Muscle layer of colon (tissue), 2 donors: ENCODE results near the gene DLG5.

Source experiments
- H3K27ac ChIP-seq: one replicate; pipeline ENCODE4 v1.7.0; 2013; ENCODE audit warnings: low read depth, mild to moderate bottlenecking, low read length, moderate library complexity
- H3K27me3 ChIP-seq, 2 donors: one replicate each; pipeline ENCODE4 v1.7.0; 2013; ENCODE audit warnings: low read length in 2 of 2, mild to moderate bottlenecking in 2 of 2; ENCODE audit not compliant: insufficient read depth in 2 of 2, control insufficient read depth in 1 of 2
- H3K36me3 ChIP-seq: one replicate; pipeline ENCODE4 v1.7.0; 2013; ENCODE audit warnings: mild to moderate bottlenecking, low read length; ENCODE audit not compliant: insufficient read depth
- H3K4me1 ChIP-seq: one replicate; pipeline ENCODE4 v1.7.0; 2013; ENCODE audit warnings: mild to moderate bottlenecking, low read length; ENCODE audit not compliant: insufficient read depth
- H3K4me3 ChIP-seq, 2 donors: one replicate each; pipeline ENCODE4 v1.7.0; 2013; ENCODE audit warnings: low read length in 2 of 2, low read depth in 1 of 2, mild to moderate bottlenecking in 1 of 2, moderate library complexity in 1 of 2
- H3K9ac ChIP-seq: one replicate; pipeline ENCODE4 v1.7.0; 2013; ENCODE audit warnings: low read length
- H3K9me3 ChIP-seq: one replicate; pipeline ENCODE4 v1.7.0; 2013; ENCODE audit warnings: mild to moderate bottlenecking, low read length
- donor health status: abdominal sarcoma.
- donor health status: Adenocarcinoma of cecum.

The DLG5 gene

GRCh38 chr10:77872151-77872946, 54.2 kb downstream of the DLG5 start:
- peaks cover 79% of the 10 kb centered on the region for H3K4me1 ChIP-seq
- H3K9me3 ChIP-seq, result no peaks in the 10 kb centered on the region
- no peak overlapping the region for H3K4me3 ChIP-seq
- no peaks in the 10 kb centered on the region for H3K27me3 ChIP-seq
- peak overlapping the region; percentile 92 for H3K27ac ChIP-seq
- H3K9ac ChIP-seq, result peak overlapping the region; percentile 19
- peaks cover 14% of the 10 kb centered on the region for H3K36me3 ChIP-seq

GRCh38 chr10:77869626-77870420, 56.7 kb downstream of the DLG5 start:
- peak overlapping the region; percentile 47 for H3K27ac ChIP-seq
- no peaks in the 10 kb centered on the region for H3K27me3 ChIP-seq
- H3K4me3 ChIP-seq, result no peak overlapping the region
- no peaks in the 10 kb centered on the region for H3K9me3 ChIP-seq
- peaks cover 23% of the 10 kb centered on the region for H3K36me3 ChIP-seq
- peaks cover 82% of the 10 kb centered on the region for H3K4me1 ChIP-seq
- H3K9ac ChIP-seq, result no peak overlapping the region

- peak overlapping the region; percentile 47 for H3K27ac ChIP-seq
- no peaks in the 10 kb centered on the region for H3K27me3 ChIP-seq
- no peaks in the 10 kb centered on the region for H3K9me3 ChIP-seq
- peaks cover 79% of the 10 kb centered on the region for H3K4me1 ChIP-seq
- H3K36me3 ChIP-seq, result peaks cover 23% of the 10 kb centered on the region
- H3K4me3 ChIP-seq, result no peak overlapping the region
- no peak overlapping the region for H3K9ac ChIP-seq
These were observed 58.0 kb downstream of the DLG5 start for GRCh38 chr10:77868523-77868922.

- Histone ChIP-seq H3K27me3 (no peaks in the 10 kb centered on the region), H3K4me1 (peaks cover 69% of the 10 kb centered on the region), H3K9ac (no peak overlapping the region), H3K4me3 (no peak overlapping the region), H3K36me3 (peaks cover 23% of the 10 kb centered on the region), H3K27ac (peak overlapping the region; percentile 3), H3K9me3 (no peaks in the 10 kb centered on the region)
These were observed 59.3 kb downstream of the DLG5 start for GRCh38 chr10:77867124-77867719.

- Histone ChIP-seq H3K27me3 (no peaks in the 10 kb centered on the region), H3K9ac (no peak overlapping the region), H3K36me3 (peaks cover 23% of the 10 kb centered on the region), H3K4me1 (peaks cover 66% of the 10 kb centered on the region), H3K9me3 (no peaks in the 10 kb centered on the region), H3K27ac (no peak overlapping the region), H3K4me3 (no peak overlapping the region)
These were observed 60.0 kb downstream of the DLG5 start for GRCh38 chr10:77866598-77866997.

GRCh38 chr10:77865580-77866324, 60.8 kb downstream of the DLG5 start:
- no peaks in the 10 kb centered on the region for H3K9me3 ChIP-seq
- H3K4me3 ChIP-seq, result no peak overlapping the region
- H3K36me3 ChIP-seq, result peaks cover 23% of the 10 kb centered on the region
- H3K4me1 ChIP-seq, result peaks cover 65% of the 10 kb centered on the region
- H3K27ac ChIP-seq, result peak overlapping the region; percentile 6
- peak overlapping the region; percentile 24 for H3K9ac ChIP-seq
- no peaks in the 10 kb centered on the region for H3K27me3 ChIP-seq

GRCh38 chr10:77864151-77864851, 62.3 kb downstream of the DLG5 start:
- Histone ChIP-seq H3K9ac (no peak overlapping the region), H3K4me3 (no peak overlapping the region), H3K36me3 (peaks cover 23% of the 10 kb centered on the region), H3K27me3 (no peaks in the 10 kb centered on the region), H3K27ac (peak overlapping the region; percentile 4), H3K9me3 (no peaks in the 10 kb centered on the region), H3K4me1 (peaks cover 50% of the 10 kb centered on the region)

GRCh38 chr10:77863446-77863845, 63.1 kb downstream of the DLG5 start:
- Histone ChIP-seq H3K9me3 (no peaks in the 10 kb centered on the region), H3K27me3 (no peaks in the 10 kb centered on the region), H3K4me1 (peaks cover 42% of the 10 kb centered on the region), H3K27ac (peak overlapping the region; percentile 4), H3K9ac (no peak overlapping the region), H3K36me3 (peaks cover 19% of the 10 kb centered on the region), H3K4me3 (no peak overlapping the region)

GRCh38 chr10:77862595-77862994, 64.0 kb downstream of the DLG5 start:
- Histone ChIP-seq H3K27me3 (no peaks in the 10 kb centered on the region), H3K4me1 (peaks cover 38% of the 10 kb centered on the region), H3K27ac (no peak overlapping the region), H3K9ac (no peak overlapping the region), H3K36me3 (peaks cover 14% of the 10 kb centered on the region), H3K4me3 (no peak overlapping the region), H3K9me3 (no peaks in the 10 kb centered on the region)

GRCh38 chr10:77861366-77861765, 65.2 kb downstream of the DLG5 start:
- no peaks in the 10 kb centered on the region for H3K9me3 ChIP-seq
- H3K27ac ChIP-seq, result peak overlapping the region; percentile 2
- H3K4me1 ChIP-seq, result peaks cover 38% of the 10 kb centered on the region
- peaks cover 12% of the 10 kb centered on the region for H3K36me3 ChIP-seq
- peak overlapping the region; percentile 0 for H3K9ac ChIP-seq
- no peaks in the 10 kb centered on the region for H3K27me3 ChIP-seq
- H3K4me3 ChIP-seq, result no peak overlapping the region
